Type B pancreatic cell (in vitro differentiated cells): ENCODE results near the gene INS. TPM values are rescaled to one million over a fixed set of nuclear protein-coding genes. Genes with fewer than 3 reads are reported as not detected.

Experiments
- DNase-seq: peaks from one replicate; pipeline ENCODE4 v3.0.0; 2021; ENCODE audit warnings: mixed read lengths; ENCODE audit not compliant: unreplicated experiment; ENCODE audit errors: extremely low spot score
- H3K27ac Mint-ChIP-seq: 2 replicates; pipeline ENCODE4 v1.8.0; 2021; ENCODE audit warnings: mild to moderate bottlenecking, mixed read lengths
- H3K27me3 Mint-ChIP-seq: 2 replicates; pipeline ENCODE4 v1.8.0; 2021; ENCODE audit warnings: mixed read lengths
- H3K36me3 Mint-ChIP-seq: 2 replicates; pipeline ENCODE4 v1.8.0; 2021; ENCODE audit warnings: mixed read lengths
- H3K4me1 Mint-ChIP-seq: one replicate; pipeline ENCODE4 v1.8.0; 2021; ENCODE audit warnings: mixed read lengths; ENCODE audit not compliant: unreplicated experiment
- H3K4me3 Mint-ChIP-seq: 2 replicates; pipeline ENCODE4 v1.8.0; 2021; ENCODE audit warnings: mild to moderate bottlenecking, mixed read lengths
- H3K9me3 Mint-ChIP-seq: 2 replicates; pipeline ENCODE4 v1.8.0; 2021; ENCODE audit warnings: mixed read lengths
- CTCF ChIP-seq: fragments of 200-600 bp; sonication (generic); conservative IDR thresholded peaks from 2 replicates; pipeline ENCODE4 v1.5.0; 2021; ENCODE audit warnings: antibody characterized with exemption, mild to moderate bottlenecking
- total RNA-seq: library from RNA; stranded (reverse); gene quantifications from 2 replicates; pipeline ENCODE4 v1.2.1, GENCODE V29; 2021; ENCODE audit warnings: low replicate concordance

The INS gene
- total RNA-seq, 1 donor from 2014 or later = 1,584 TPM

GRCh38 chr11:2144544-2145248, 16.3 kb downstream of the INS start:
- Mint-ChIP-seq H3K27me3 (peaks cover 76% of the 10 kb centered on the region), H3K27ac (peak overlapping the region; percentile 26), H3K4me1 (peaks cover 15% of the 10 kb centered on the region), H3K9me3 (no peaks in the 10 kb centered on the region), H3K4me3 (peak overlapping the region; percentile 74), H3K36me3 (peaks cover 10% of the 10 kb centered on the region)
- TF ChIP-seq CTCF = no peak
- no peak for DNase-seq

GRCh38 chr11:2143799-2144543, 17.0 kb downstream of the INS start:
- H3K36me3 Mint-ChIP-seq = peaks cover 10% of the 10 kb centered on the region
- peaks cover 15% of the 10 kb centered on the region for H3K4me1 Mint-ChIP-seq
- H3K9me3 Mint-ChIP-seq = no peaks in the 10 kb centered on the region
- peak overlapping the region; percentile 58 for H3K27ac Mint-ChIP-seq
- H3K27me3 Mint-ChIP-seq = peaks cover 74% of the 10 kb centered on the region
- H3K4me3 Mint-ChIP-seq = peak overlapping the region; percentile 90
- TF ChIP-seq CTCF = peak; percentile 30
- no peak for DNase-seq

DNA sequence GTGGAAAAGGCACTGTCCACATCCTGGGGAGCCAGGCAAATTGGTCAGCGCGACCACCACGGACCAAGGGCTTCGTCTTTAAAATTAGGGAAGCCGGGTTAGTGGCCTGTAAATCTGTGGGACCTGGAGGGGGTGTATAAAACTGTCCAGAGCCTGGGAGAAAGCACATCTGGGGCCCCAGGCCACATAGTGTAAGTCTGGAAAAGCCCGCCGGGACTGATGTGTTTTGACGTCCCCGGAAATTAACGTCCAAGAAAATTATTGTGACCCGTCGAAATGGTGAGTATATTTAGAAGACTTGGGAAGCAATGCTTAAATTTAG, 17.6 kb downstream of the INS start:
- Mint-ChIP-seq H3K4me3 (peak overlapping the region; percentile 90), H3K27me3 (peaks cover 70% of the 10 kb centered on the region), H3K27ac (peak overlapping the region; percentile 58), H3K9me3 (no peaks in the 10 kb centered on the region), H3K36me3 (peaks cover 10% of the 10 kb centered on the region), H3K4me1 (peaks cover 15% of the 10 kb centered on the region)
- DNase-seq = no peak
- no peak for TF ChIP-seq CTCF

GRCh38 chr11:2142762-2143202, 18.2 kb downstream of the INS start:
- H3K4me3 Mint-ChIP-seq = peak overlapping the region; percentile 90
- H3K9me3 Mint-ChIP-seq = no peaks in the 10 kb centered on the region
- peaks cover 10% of the 10 kb centered on the region for H3K36me3 Mint-ChIP-seq
- no peak for TF ChIP-seq CTCF
- peak overlapping the region; percentile 95 for H3K27ac Mint-ChIP-seq
- H3K4me1 Mint-ChIP-seq = peaks cover 15% of the 10 kb centered on the region
- H3K27me3 Mint-ChIP-seq = peaks cover 67% of the 10 kb centered on the region
- no peak for DNase-seq

DNA sequence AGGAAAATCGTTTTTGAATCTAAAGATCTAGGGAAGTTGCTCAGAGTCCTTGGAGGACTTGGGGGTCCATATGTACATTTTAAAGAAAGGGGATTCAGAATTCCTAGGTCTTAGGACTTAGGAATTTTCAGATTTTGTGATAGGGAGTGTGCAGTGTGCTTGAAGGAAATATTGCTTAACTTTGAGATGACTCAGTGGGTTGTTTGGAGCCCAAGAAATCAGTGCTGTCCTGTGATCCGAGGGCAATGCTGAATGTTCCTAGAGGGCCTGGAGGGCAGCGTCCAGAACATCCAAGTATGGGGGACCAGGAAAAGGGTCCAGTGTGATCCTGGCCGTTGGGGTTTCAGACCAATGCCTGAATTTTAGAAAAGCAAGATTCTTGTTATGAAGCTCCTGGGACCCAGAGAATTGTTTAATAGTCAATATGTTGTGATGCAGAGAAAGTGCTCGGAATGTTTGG, 18.7 kb downstream of the INS start:
- H3K4me3 Mint-ChIP-seq = peak overlapping the region; percentile 90
- H3K27ac Mint-ChIP-seq = peak overlapping the region; percentile 95
- peaks cover 67% of the 10 kb centered on the region for H3K27me3 Mint-ChIP-seq
- H3K4me1 Mint-ChIP-seq = peaks cover 15% of the 10 kb centered on the region
- DNase-seq = no peak
- H3K36me3 Mint-ChIP-seq = peaks cover 10% of the 10 kb centered on the region
- H3K9me3 Mint-ChIP-seq = no peaks in the 10 kb centered on the region
- TF ChIP-seq CTCF = no peak
